H54 (cell line): Measurements from ENCODE around the gene EXOC4.

Experiments used
- DNase-seq: peaks from one replicate; pipeline ENCODE4 v3.0.0; 2011; ENCODE audit warnings: low spot score, mixed read lengths; ENCODE audit not compliant: insufficient read length
- FAIRE-seq: peaks from 3 replicates; lab custom pipeline; 2011; peaks lifted over from hg19 to GRCh38; lab: Jason Lieb, UNC
- POLR2A ChIP-seq: IDR thresholded peaks from 2 replicates; pipeline ENCODE4 v1.6.1; 2011; ENCODE audit warnings: low read depth, mild to moderate bottlenecking, low read length

The EXOC4 gene

DNA sequence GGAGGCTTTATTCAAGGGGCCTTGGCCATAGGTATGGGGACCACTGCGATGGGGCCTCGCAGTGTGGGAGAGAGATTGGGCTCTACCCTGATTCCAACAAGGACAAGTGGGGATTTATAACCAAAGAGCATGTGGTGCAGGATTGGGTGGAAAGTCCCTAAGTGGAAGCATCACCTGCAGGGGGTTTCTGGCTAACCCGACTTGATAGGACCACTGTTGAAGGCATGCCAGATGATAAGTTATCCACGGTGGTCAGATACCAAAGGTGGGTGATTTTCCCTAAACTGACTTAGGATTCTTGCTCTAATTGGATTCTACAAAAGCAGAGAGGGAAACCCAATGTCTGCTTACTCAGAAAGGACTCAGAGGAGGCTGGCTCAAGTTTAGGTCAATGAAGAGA, 444.7 kb downstream of the EXOC4 start:
- DNase-seq (no peak), FAIRE-seq (no peak)
- no peak for TF ChIP-seq POLR2A

DNA sequence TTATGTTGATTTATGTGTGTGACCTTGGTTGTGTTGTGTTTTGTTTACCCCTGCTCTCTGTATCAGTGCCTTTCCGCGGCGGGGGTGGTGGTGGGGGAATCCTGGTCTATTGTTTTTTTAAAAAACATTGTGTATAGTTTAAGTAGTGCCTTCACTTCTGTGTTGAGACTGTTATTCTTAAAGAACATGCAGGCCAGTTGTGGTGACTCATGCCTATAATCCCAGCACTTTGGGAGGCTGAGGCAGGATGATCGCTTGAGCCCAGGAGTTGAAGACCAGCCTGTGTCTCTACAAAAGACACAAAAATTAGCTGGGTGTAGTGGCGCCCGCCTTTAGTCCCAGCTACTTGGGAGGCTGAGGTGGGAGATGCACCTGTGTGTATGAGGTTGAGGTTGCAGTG, 445.2 kb downstream of the EXOC4 start:
- FAIRE-seq: no peak
- no peak for TF ChIP-seq POLR2A
- no peak for DNase-seq

DNA sequence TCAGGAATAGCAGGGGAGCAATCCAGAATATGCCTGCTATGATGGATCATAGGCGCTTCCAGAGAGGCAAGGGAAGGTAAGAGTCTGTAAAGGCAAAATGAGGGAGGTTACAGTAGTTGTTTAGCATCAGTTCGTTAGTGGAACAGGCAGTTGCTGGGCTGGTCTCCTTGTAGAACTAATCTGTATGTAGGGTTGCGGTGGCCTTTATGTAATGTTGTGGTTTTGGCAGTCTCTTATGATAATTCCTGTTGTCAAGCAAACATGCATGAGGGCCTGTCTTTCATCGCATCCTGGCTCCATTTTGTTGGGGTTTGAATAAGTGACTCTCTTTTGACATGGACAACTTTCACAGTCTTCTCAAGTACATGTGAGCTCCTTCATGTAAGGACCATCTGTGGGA, 446.5 kb downstream of the EXOC4 start:
- no peak for FAIRE-seq
- no peak for TF ChIP-seq POLR2A
- no peak for DNase-seq

DNA sequence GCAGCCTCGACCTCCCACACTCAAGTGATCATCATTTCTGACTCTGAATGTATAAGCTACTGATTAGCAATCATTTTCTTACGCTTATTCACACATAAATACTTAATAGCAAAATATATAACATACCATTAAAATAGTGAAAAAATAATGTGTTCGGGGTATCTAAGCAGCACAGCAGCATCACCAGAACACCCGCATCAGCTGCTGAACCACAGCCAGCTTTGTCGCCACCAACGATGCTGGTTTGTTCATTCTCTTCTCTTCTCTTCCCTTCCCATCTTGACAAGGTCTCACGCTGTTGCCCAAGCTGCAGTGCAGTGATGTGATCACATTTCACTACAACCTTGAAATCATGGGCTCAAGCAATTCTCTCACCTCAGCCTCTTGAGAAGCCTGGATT, 449.2 kb downstream of the EXOC4 start:
- no peak for DNase-seq
- no peak for TF ChIP-seq POLR2A
- FAIRE-seq: no peak

DNA sequence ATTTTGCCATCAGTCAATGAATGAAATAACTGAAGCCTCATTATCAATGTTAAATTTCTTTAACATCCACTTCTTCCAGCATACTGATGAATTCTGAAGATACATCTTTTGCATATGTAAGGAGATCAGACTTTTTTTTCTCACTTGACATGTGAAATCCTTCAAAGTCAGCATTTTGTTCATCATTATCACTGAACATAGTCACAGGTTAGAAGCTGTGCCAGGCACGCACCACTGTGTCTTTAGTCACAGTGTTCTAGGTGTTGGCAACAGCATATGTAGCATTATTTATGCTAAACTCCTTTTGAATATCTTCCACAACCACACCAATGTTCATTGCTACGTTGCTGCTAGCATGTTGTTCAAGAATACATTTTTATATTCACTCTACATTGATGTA, 450.1 kb downstream of the EXOC4 start:
- no peak for TF ChIP-seq POLR2A
- FAIRE-seq: no peak

DNA sequence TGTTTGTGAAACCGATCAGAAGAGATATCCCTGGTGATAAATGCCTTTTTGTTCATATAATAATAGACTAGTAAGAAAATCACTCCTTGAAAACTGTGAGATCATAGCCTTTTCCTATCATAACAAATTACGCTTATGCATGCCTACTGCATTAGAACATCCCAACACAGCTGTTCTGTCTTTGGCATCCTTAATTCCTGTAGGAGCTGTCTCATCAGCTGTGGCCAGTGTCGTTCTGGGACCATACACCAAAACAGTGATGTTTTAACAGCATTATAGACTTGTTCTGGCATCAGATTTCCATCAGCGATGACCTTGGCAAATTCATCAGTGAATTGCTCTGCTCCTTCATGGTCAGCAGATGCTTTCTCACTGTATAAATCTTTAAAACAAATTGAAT, 450.7 kb downstream of the EXOC4 start:
- DNase-seq (no peak), FAIRE-seq (peak; percentile 67)
- no peak for TF ChIP-seq POLR2A

More for the DNA sequence above, 450.1 kb downstream of the EXOC4 start:
- no peak for DNase-seq

DNA sequence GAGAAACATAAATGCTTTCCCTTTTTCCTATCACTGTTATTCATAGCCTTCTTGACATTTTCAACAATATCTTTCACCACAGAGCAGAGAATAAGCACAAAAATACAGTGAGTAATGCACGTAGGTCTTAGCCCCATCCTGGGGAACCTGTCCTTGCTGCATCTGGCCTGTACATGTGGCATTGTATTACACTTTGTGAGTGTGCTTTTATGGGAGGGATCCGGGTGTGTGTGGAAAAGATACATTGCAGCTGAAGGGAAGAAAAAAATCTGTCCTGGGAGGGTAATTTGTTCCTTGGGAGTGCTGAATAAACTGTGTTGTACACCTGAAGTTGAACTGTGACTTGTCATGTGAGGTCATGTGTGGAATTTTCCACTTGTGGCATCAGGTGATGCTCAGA, 451.6 kb downstream of the EXOC4 start:
- no peak for TF ChIP-seq POLR2A
- FAIRE-seq: no peak
- no peak for DNase-seq

DNA sequence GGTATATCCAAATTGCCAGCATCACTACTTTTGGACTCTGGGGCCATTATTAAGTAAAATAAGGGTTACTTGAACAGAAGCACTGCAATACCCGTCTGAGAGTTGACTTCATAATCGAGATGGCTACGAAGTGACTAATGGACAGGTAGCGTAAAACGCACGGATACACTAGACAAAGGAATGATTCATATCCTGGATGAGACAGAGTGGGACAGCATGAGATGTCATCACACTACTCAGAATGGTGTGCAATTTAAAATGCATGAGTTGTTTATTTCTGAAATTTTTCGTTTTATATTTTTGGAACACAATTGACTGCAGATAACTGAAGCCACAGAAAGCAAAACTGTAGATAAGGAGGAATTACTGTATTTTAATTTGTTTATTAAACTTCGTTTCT, 452.7 kb downstream of the EXOC4 start:
- FAIRE-seq: peak; percentile 41
- TF ChIP-seq POLR2A: no peak

DNA sequence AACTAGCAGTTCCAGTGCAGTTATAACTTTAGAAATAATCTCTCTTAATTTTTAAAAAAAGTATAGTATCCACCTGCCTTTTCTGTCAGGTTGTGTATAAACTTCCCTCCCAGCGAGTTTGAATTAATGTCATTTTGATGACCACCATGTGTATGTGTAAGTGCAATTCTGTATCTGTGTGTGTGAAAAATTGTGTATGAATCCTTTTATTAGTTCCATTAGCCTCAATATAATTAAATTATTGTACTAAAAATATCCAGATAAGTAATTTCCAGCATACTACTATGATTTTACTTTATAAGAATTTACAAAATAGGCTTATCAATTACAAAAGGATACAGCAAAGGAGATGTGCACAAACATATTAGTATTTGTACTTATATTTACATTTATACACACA, 453.1 kb downstream of the EXOC4 start:
- DNase-seq (no peak), FAIRE-seq (no peak)
- TF ChIP-seq POLR2A: no peak

More for the DNA sequence above, 452.7 kb downstream of the EXOC4 start:
- peak; percentile 11 for DNase-seq

DNA sequence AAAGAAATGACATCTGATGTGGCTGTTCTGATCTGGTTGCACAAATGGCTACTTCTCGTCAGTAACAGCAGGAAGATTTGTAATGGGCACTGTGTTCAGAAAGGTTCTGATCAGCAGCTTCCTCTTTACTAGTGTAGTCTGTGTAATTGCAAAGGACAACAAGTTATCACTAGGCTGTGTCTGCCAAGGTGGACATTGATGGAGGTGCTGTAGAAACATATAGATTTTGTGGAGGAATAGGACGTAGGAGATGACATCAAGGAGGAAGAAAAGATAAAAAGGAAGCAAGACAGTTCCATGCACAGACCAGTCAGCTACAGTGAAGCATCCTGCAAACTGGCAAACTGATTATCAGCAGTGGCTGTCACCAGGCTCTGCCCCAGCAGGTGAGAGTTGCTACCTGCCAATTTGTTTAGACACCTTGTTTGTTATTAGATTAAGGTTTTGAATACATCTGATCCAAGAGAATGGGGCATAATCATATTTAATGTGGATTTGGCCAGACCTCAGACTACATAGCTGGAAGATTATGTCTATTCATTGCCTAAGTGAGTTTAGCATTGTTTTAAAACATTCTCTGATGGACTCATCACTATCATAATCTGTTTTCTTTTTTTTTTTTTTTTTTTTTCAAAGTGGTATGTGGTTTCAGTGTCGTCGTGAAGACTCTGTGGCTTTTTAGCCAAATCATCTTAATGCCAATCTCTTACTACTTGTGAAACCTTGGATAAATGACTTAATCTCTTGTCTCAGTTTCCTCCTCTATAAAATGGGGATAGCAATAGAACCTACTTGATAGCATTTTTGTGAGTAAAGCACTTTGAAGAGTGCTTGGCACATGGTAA, 456.4 kb downstream of the EXOC4 start:
- no peak for DNase-seq
- no peak for FAIRE-seq
- TF ChIP-seq POLR2A: no peak

DNA sequence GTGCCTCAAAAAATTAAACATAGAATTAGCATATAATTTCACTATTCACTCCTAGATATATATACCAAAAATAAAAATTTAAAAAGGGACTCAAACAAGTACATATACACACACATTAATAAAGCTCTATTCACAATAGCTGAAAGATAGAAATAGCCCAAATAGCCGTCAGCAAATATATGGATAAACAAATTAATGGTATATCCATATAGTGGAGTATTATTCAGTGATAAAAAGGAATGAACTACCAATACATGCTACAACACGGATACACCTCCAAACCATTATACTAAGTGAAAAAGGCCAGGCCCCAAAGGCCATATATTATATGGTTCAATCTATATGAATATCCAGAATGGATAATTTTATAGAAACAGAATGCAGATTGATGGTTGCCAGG, 459.7 kb downstream of the EXOC4 start:
- no peak for FAIRE-seq
- no peak for TF ChIP-seq POLR2A

DNA sequence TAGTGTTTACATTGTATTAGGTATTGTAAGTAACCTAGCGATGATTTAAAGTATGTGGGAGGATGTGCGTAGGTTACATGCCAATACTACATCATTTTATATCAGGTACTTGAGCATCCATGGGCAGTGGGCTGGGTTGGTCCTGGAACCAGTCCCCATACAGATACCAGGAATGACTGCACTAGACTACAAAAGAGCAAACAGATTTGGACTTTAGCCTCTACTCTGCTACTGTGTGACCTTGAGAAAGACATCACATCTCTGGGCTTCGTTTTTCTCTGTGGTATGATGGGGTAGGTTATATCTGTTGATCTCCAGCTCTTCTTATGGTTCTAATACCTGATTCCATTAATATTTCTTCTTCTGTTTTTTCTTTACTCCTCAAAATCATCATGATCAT, 461.8 kb downstream of the EXOC4 start:
- TF ChIP-seq POLR2A: no peak
- FAIRE-seq: no peak
- no peak for DNase-seq

More for the DNA sequence above, 459.7 kb downstream of the EXOC4 start:
- DNase-seq: no peak

DNA sequence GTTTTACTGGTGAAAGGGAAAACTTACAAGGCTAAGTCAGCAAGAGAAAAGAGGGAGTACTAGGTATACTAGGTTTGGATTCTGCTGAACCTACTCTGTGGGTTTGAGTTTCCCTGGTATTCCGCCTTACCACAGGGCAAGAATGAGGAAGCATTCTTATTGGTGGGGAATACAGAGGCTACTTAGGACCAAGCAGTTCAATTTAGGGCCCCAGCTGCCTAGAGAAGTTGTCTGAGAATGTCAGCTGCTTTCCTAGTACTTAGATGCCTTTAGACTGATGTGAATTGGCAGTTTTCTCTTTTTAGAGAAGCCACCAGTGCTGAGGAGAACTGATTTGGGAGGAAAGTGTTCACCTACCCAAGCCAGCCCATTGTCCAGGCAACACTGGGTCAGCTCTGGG, 465.3 kb downstream of the EXOC4 start:
- DNase-seq (no peak), FAIRE-seq (no peak)
- no peak for TF ChIP-seq POLR2A

DNA sequence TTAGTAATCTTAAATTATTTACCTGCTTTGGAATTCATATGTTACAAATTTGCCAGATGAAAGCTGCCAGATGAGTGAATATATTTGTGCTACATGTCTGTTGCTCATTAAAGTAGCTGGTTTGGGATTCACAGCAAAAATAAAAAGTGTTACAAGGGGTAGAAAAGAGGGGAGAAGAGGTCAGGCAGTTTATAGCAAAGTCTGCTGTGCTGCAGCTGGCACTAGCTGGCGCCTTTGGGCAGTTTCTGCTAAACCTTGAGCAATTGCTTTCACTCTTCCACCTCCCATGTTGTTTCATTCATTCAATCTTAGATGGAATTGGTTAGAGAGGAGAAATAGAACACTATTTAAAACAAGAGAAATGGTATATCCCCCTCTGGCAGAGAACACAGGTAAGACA, 470.2 kb downstream of the EXOC4 start:
- TF ChIP-seq POLR2A: no peak
- FAIRE-seq (no peak), DNase-seq (no peak)

DNA sequence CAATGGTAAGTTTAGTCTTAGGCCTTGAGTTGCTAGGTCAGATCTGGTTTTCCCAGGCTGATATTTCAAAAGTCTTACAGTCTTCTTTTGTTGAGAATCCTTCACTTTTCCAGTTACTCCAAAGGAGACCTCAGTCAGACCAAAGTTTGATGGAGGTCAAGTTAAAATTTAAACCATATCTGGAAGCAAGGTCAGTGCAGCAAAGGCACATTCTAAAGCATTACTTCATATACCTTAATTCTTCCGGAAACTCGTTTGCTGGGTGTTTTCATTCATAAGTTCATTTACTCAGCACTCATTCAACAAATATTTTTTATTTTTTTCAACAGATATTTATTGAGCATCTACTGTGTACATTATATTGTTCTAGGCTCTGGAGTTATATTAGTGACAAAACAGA, 471.3 kb downstream of the EXOC4 start:
- DNase-seq (no peak), FAIRE-seq (no peak)
- no peak for TF ChIP-seq POLR2A

DNA sequence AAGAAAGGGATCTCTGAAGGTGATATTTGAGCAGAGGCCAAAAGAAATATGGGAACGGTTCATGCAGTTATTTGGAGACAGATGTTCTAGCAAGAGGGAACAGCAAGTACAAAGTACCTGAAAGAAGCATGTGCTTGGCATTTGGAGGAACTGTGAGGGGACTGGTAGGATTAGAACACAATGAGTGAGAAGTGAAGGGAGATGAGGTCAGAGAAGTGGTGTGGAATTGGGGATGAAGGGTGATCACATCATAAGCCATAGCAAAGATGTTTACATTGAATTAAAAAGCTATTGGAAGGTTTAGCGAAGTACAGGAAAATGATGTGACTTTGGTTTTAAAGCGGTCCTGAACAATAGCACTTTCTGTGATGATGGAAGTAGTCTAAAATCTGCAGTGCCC, 471.8 kb downstream of the EXOC4 start:
- DNase-seq: no peak
- FAIRE-seq: no peak
- TF ChIP-seq POLR2A: no peak
